GM12873 (cell line): Measurements from ENCODE around the gene GZF1.

Experiments used
- TF ChIP-seq, protein P1 (sequence below): IDR thresholded peaks from 2 replicates; pipeline ENCODE4 v1.5.1; 2012; ENCODE audit warnings: low read depth, mild to moderate bottlenecking, moderate library complexity, low read length, control low read depth; ENCODE audit not compliant: insufficient read depth; ENCODE audit errors: missing control alignments

Gene GZF1

DNA sequence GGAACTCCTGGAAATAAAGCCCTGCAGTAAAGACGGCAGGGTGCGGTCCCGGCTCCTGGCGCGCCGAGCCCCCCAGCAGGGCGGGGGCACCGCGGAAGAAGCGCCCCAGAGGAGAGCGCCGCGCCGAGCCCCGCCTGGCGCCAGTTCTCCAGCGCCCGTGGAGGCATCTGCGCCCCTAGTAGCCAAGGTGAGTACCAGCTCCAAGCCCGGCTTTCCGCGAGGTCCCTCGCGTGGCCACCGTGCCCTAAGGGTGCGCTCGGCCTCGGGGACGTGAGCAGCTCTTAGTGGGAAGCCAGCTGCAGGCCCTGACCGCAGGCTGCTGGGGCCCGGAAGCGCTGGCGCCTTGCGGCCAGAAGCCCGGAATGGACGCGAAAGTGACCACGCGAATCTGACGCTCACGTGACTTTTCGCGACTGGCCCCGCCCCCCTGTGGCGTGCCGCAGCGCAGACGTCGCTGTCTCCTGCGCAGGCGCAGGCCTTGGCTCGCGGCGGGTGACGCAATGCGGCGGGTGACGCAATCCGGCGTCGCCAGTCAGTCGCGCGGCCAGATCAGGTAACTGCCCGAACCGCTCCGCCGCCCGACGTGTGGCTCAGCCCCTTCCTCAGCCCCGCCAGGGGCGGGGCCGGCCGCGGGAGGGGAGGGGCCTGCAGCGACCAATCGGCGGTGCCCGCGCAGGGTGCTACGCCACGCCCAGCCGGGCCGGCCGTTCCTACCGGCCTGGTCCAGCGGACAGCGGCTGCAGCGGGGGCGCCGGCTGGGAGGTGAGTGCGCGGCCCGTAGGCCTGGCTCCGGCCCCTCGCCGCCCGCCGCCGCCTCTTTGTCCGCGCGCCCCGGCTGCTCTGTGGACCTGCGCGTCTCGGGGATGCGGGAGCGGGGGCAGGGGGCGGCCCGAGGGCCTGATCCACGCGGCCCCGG lies at the start of gene GZF1:
TSS of gene GZF1 (plus strand) at position 707 of the 916 bp plus-strand sequence. CDS start 2,202 bp downstream, outside the sequence.
- TF ChIP-seq, protein P1, sequence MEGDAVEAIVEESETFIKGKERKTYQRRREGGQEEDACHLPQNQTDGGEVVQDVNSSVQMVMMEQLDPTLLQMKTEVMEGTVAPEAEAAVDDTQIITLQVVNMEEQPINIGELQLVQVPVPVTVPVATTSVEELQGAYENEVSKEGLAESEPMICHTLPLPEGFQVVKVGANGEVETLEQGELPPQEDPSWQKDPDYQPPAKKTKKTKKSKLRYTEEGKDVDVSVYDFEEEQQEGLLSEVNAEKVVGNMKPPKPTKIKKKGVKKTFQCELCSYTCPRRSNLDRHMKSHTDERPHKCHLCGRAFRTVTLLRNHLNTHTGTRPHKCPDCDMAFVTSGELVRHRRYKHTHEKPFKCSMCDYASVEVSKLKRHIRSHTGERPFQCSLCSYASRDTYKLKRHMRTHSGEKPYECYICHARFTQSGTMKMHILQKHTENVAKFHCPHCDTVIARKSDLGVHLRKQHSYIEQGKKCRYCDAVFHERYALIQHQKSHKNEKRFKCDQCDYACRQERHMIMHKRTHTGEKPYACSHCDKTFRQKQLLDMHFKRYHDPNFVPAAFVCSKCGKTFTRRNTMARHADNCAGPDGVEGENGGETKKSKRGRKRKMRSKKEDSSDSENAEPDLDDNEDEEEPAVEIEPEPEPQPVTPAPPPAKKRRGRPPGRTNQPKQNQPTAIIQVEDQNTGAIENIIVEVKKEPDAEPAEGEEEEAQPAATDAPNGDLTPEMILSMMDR = no peak

DNA sequence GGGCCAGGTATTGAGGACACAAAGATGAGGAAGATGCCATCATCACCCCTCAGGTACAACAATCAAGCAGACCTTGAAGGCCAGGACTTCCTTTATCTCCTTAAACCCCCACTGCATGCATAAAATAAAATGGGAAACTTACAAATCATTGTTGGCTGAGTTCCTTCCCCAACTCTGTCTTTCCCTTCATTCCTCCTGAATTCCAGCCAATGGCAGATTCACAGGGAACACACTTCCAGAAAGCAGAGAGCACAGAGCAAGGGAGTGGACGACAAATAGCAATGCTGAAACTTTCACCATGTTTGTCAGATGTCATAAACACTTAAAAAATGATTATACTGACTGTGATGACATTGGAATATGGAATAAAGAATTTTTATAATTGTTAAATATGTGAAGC lies 48.7 kb upstream of the GZF1 start:
- TF ChIP-seq, protein P1 = no peak

DNA sequence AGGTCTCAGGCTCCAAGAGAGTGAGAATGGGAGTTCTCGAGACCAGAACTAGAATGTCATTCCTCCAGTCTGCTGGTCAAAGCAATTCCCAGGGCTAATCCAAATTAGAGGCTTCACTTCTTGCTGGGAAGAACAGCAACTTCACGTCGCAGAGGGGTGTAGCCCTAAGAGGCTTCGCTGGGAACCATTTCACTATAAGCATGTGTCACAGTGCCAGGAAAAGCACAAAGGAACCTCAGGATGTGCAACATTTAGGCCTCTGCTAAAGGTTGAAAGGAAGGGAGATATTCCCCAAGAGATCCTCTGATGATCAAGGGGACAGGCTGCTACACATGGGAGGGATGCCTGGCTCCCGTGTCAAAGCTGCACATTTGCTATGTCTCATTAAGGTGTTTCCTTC lies 47.3 kb upstream of the GZF1 start:
- TF ChIP-seq, protein P1 = no peak

DNA sequence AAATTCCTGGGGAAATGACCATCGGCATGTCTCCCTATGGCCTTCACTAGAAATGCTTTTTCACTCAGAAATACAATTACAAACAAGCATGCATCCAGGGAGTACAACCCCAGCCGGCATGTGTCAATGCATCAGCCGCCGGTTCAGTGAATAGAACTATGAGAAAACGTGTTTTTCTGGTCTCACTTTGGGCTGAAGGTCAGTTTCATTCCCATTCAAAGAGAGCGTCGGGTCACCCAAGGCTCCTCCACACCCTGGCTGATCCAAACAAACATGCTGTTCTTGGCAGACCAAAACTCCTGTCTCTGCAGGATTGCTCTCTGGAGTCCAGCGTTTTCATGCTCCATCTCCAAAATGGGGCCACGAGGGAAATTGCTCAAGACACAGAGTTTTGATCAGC lies 46.9 kb upstream of the GZF1 start:
- TF ChIP-seq, protein P1 = no peak

DNA sequence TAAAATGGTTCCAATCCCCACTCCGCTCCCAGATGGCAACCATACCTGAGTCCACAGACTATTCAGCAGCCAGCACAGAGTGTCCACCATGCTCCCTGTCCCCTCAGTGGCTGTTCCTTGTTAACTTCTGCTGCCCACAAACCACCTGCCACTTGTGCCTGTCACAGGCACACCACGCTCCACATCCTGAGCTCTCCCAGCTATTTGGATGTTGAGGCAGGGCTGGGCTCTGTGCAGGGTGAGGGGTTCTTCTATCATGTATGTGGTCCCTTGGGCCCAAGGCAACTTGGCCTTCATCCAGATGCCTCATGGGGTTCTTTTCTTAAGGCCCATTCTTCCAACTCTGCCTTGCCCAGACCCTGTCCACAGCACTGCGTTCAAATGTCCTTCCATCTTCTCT lies 45.4 kb upstream of the GZF1 start:
- TF ChIP-seq, protein P1 = no peak

DNA sequence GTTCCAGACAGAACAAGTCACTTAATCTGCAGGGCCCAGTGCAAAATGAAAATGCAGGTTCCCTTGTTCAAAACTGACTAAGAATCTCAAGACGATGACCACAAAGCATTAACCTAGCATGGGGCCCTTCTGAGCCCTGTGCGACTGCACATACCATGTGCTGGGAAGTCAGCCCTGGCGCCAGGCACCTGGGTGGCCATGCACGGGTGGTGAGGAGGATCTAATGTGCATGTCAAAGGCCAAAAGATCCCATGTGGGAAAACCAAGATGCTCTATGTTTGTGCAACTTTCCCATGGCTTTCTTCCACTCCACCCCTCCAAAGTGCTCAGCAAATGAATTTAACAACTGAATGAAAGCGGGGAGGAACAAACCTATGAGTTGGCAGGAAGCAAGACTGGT lies 44.9 kb upstream of the GZF1 start:
- TF ChIP-seq, protein P1 = no peak

DNA sequence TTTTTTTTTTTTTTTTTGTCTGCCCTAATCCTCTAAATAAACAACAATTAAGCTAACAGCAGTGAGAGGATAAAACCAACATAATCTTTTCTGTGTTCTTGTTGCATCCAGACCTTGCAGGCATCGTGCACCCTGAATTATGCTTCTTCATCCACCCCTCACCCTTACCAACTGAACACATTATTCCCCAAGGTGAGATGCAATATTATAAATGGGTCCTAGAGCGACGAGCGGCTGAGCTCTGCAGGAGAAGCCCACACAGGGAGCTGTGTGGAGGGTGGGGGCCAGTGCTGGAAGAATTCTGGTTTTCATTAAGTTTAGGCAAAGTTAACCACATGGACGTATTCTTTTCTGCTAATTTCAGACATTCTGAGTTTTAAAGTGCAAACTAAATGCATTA lies 43.6 kb upstream of the GZF1 start:
- TF ChIP-seq, protein P1 = no peak
